Endothelial cell of umbilical vein (primary cell): Measurements from ENCODE around the gene WRNIP1. TPM values are rescaled to one million over a fixed set of nuclear protein-coding genes. Genes with fewer than 3 reads are reported as not detected.

Experiments
- BruUV-seq: library from RNA; stranded (reverse); fragments of 400-500 nt; replicated peaks from 2 replicates; lab custom pipeline; 2021; lab: Mats Ljungman, UMichigan
- CTCF ChIA-PET: fragments of 300-600, 350-600 bp; sonication (Branson Sonifier 250); formaldehyde crosslinking; loops from one replicate; lab custom pipeline; 2021; ENCODE audit warnings: antibody characterized with exemption, inconsistent platforms; lab: Charles Lee
- POLR2A ChIA-PET: fragments of 300-600, 350-600 bp; sonication (Branson Sonifier 250); formaldehyde crosslinking; loops from one replicate; lab custom pipeline; 2021; ENCODE audit warnings: antibody characterized with exemption, inconsistent platforms; lab: Charles Lee
- DNase-seq: peaks from one replicate; pipeline ENCODE4 v3.0.0-alpha.2; 2011; ENCODE audit warnings: low read depth, low spot score
- FAIRE-seq: peaks from 2 replicates; lab custom pipeline; 2011; peaks lifted over from hg19 to GRCh38; lab: Jason Lieb, UNC
- H2AFZ ChIP-seq: 2 replicates; pipeline ENCODE4 v1.6.0; 2012; ENCODE audit warnings: low read depth, low read length, control low read depth, inconsistent platforms
- H3K27ac ChIP-seq: 2 replicates; pipeline ENCODE4 v1.5.1; 2011; ENCODE audit warnings: low read depth, mild to moderate bottlenecking, control low read depth, low read length, moderate library complexity; ENCODE audit not compliant: insufficient read depth
- H3K27me3 ChIP-seq, 2 experiments: 2 replicates each; pipeline versions ENCODE4 v1.6.0 to v1.6.1; 2011; ENCODE audit warnings: low read length in 2 of 2, mixed read lengths in 1 of 2; ENCODE audit not compliant: control insufficient read depth in 2 of 2, insufficient read depth in 2 of 2
- H3K36me3 ChIP-seq, 2 experiments: 2 replicates in 1 of 2; 3 replicates in 1 of 2; pipeline ENCODE4 v1.5.1; 2011; ENCODE audit warnings: low read length in 2 of 2, mild to moderate bottlenecking in 1 of 2, moderate library complexity in 1 of 2; ENCODE audit not compliant: control insufficient read depth in 2 of 2, insufficient read depth in 2 of 2; ENCODE audit errors: extremely low read depth in 1 of 2
- H3K4me1 ChIP-seq: 3 replicates; pipeline ENCODE4 v1.5.1; 2011; ENCODE audit warnings: mild to moderate bottlenecking, low read length; ENCODE audit not compliant: control insufficient read depth, insufficient read depth; ENCODE audit errors: extremely low read depth
- H3K4me2 ChIP-seq: 2 replicates; pipeline ENCODE4 v1.6.1; 2011; ENCODE audit warnings: low read length, control low read depth, mixed read lengths; ENCODE audit not compliant: insufficient read depth
- H3K4me3 ChIP-seq, 3 experiments: fragments of 200-600 bp in 1 of 3; sonication (generic), shearing (Covaris generic) in 1 of 3; replicated peaks in 1 of 3; 2 replicates each; pipeline ENCODE4 v1.5.1; 2011 to 2016; ENCODE audit warnings: control low read depth in 3 of 3, low read length in 3 of 3, mild to moderate bottlenecking in 2 of 3, inconsistent platforms in 1 of 3, low read depth in 1 of 3, moderate library complexity in 1 of 3; ENCODE audit not compliant: insufficient read depth in 1 of 3
- H3K79me2 ChIP-seq: 2 replicates; pipeline ENCODE4 v1.6.0; 2012; ENCODE audit warnings: low read length, inconsistent platforms; ENCODE audit not compliant: control insufficient read depth, insufficient read depth
- H3K9ac ChIP-seq: replicated peaks from 2 replicates; pipeline ENCODE3; 2011; ENCODE audit warnings: low read length, control low read depth; ENCODE audit not compliant: insufficient read depth; ENCODE audit errors: extremely low read depth
- H3K9me1 ChIP-seq: replicated peaks from 3 replicates; pipeline ENCODE4 v1.6.0; 2011; ENCODE audit warnings: mild to moderate bottlenecking, low read length; ENCODE audit not compliant: control insufficient read depth, insufficient read depth; ENCODE audit errors: extremely low read depth
- H3K9me3 ChIP-seq: replicated peaks from 2 replicates; pipeline ENCODE4 v1.5.1; 2012; ENCODE audit warnings: low read length, inconsistent platforms; ENCODE audit not compliant: control insufficient read depth, insufficient read depth
- H4K20me1 ChIP-seq: replicated peaks from 2 replicates; pipeline ENCODE3; 2011; ENCODE audit warnings: mild to moderate bottlenecking, low read length; ENCODE audit not compliant: control insufficient read depth, insufficient read depth; ENCODE audit errors: extremely low read depth
- GATA2 ChIP-seq: IDR thresholded peaks from 2 replicates; pipeline ENCODE4 v1.7.0; 2011; ENCODE audit warnings: low read depth, mild to moderate bottlenecking, moderate library complexity, mixed read lengths, low read length; ENCODE audit not compliant: insufficient read length, insufficient read depth
- dilution Hi-C: fragments of 300-500 bp; cut with MboI; formaldehyde crosslinking; loops from one replicate; pipeline ENCODE4 v1.15.0; 2019; ENCODE audit warnings: low sequenced_read_pairs; ENCODE audit not compliant: extremely low pct_ligation_motif_present
- intact Hi-C: fragments of 100-400 bp; cut with micrococcal nuclease; formaldehyde crosslinking; loops from one replicate; pipeline ENCODE4 v1.10.0; 2022
- polyA plus RNA-seq, 4 experiments: library from polyadenylated mRNA; depleted of rRNA in 3 of 4; stranded (reverse) in 3 of 4; unstranded in 1 of 4; fragments of >200 nt; gene quantifications; 2 replicates each; pipeline versions ENCODE4 v1.2.1 to v1.2.3, GENCODE V29; 2011 to 2012; ENCODE audit warnings: missing spikeins in 1 of 4
- total RNA-seq: library from RNA; stranded (reverse); gene quantifications from 2 replicates; pipeline ENCODE4 v1.2.3, GENCODE V29; 2021
- TF ChIP-seq, protein P1 (sequence below), 2 donors: IDR thresholded peaks; 1 replicate in 1 of 2; 2 replicates in 1 of 2; pipeline ENCODE4 v1.5.1; 2011; ENCODE audit warnings: low read length in 2 of 2, mild to moderate bottlenecking in 2 of 2, moderate library complexity in 2 of 2, control low read depth in 1 of 2, inconsistent platforms in 1 of 2, low read depth in 1 of 2; ENCODE audit not compliant: insufficient read depth in 1 of 2; ENCODE audit errors: extremely low read depth in 1 of 2

The WRNIP1 gene
- total and polyA plus RNA-seq, 2 donors (not counting 3 experiments of a cell fraction or from before 2014, with no cell fraction given): 50.1 to 68.9 TPM

GRCh38 chr6:2790588-2791449, 25.6 kb downstream of the WRNIP1 start:
- Histone ChIP-seq H3K4me3 (no peak overlapping the region), H4K20me1 (no peaks in the 10 kb centered on the region), H2AFZ (no peak overlapping the region), H3K9me1 (no peaks in the 10 kb centered on the region), H3K4me2 (no peak overlapping the region), H3K27me3 (no peaks in the 10 kb centered on the region), H3K9ac (no peak overlapping the region), H3K27ac (peak overlapping the region; percentile 25), H3K9me3 (no peaks in the 10 kb centered on the region), H3K4me1 (peaks cover 5% of the 10 kb centered on the region), H3K79me2 (peaks cover 13% of the 10 kb centered on the region), H3K36me3 (peaks cover 0 to 8% of the 10 kb centered on the region in 2 experiments)
- dilution Hi-C loops (no loop called here), intact Hi-C loops (loop anchor here (1.0 kb wide), 8 partner anchors 27 to 263 kb away; partner anchors contain the start of gene SERPINB1)
- DNase-seq (peak; percentile 92), FAIRE-seq (peak; percentile 89)
- ChIA-PET POLR2A (interaction anchor here (1.0 to 2.2 kb wide), 3 partner anchors 27 to 112 kb away, joined by 3 to 6 read pairs (median 5); partner anchors contain the start of gene SERPINB9), CTCF (interaction anchor here (0.6 to 4.4 kb wide), 54 partner anchors 8 to 211 kb away, joined by 3 to 262 read pairs (median 6); partner anchors contain the start of genes MYLK4, SERPINB1, SERPINB6 and SERPINB9)
- no peak for TF ChIP-seq GATA2
- TF ChIP-seq, protein P1, sequence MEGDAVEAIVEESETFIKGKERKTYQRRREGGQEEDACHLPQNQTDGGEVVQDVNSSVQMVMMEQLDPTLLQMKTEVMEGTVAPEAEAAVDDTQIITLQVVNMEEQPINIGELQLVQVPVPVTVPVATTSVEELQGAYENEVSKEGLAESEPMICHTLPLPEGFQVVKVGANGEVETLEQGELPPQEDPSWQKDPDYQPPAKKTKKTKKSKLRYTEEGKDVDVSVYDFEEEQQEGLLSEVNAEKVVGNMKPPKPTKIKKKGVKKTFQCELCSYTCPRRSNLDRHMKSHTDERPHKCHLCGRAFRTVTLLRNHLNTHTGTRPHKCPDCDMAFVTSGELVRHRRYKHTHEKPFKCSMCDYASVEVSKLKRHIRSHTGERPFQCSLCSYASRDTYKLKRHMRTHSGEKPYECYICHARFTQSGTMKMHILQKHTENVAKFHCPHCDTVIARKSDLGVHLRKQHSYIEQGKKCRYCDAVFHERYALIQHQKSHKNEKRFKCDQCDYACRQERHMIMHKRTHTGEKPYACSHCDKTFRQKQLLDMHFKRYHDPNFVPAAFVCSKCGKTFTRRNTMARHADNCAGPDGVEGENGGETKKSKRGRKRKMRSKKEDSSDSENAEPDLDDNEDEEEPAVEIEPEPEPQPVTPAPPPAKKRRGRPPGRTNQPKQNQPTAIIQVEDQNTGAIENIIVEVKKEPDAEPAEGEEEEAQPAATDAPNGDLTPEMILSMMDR (IDR thresholded peaks at IDR 0.05; ENCODE audit: extremely low read depth in 1 of 2, insufficient read depth in 1 of 2, low read depth in 1 of 2, low read length in 2 of 2): peak; percentile 71 to 79
- BruUV-seq: TSS peak; percentile 25
